HepG2 (cell line): ENCODE results near the gene BPIFA1. TPM values are rescaled to one million over a fixed set of nuclear protein-coding genes. Genes with fewer than 3 reads are reported as not detected.

ENCODE experiments used
- ATF7-NPFF ChIP-seq: sonication (generic); formaldehyde crosslinking; IDR thresholded peaks from 2 replicates; pipeline ENCODE4 v1.8.1; 2023; ENCODE audit warnings: mild to moderate bottlenecking, low read depth, missing genetic modification reagents, moderate library complexity
- CEBPB ChIP-seq: IDR thresholded peaks from 2 replicates; pipeline ENCODE4 v1.6.1; 2011; ENCODE audit warnings: low read depth, low read length, improper control_type of control experiment, borderline replicate concordance
- FOXK2 ChIP-seq: fragments of 450-650 bp; IDR thresholded peaks from 2 replicates; pipeline ENCODE4 v1.6.1; 2016
- HMG20B ChIP-seq: conservative IDR thresholded peaks from 2 replicates; pipeline ENCODE4 v1.6.1; 2016; ENCODE audit warnings: missing genetic modification reagents, missing compliant biosample characterization
- IKZF1 ChIP-seq: fragments of 450-650 bp; IDR thresholded peaks from 2 replicates; pipeline ENCODE4 v1.7.1; 2016
- ISX ChIP-seq: sonication (generic); formaldehyde crosslinking; conservative IDR thresholded peaks from 2 replicates; pipeline ENCODE4 v1.5.0; 2020; ENCODE audit warnings: missing genetic modification reagents
- JUND ChIP-seq: sonication (generic); formaldehyde crosslinking; IDR thresholded peaks from 2 replicates; pipeline ENCODE4 v1.8.0; 2022; ENCODE audit warnings: mild to moderate bottlenecking, missing genetic modification reagents
- KDM4B ChIP-seq: sonication (generic); formaldehyde crosslinking; IDR thresholded peaks from 2 replicates; pipeline ENCODE4 v1.4.0; 2020; ENCODE audit warnings: missing genetic modification reagents
- MEIS2 ChIP-seq: sonication (generic); formaldehyde crosslinking; IDR thresholded peaks from 2 replicates; pipeline ENCODE4 v1.9.0; 2021; ENCODE audit warnings: mild to moderate bottlenecking, missing genetic modification reagents
- MYNN ChIP-seq: sonication (generic); formaldehyde crosslinking; IDR thresholded peaks from 2 replicates; pipeline ENCODE4 v1.4.0; 2020; ENCODE audit warnings: mild to moderate bottlenecking, low read depth, missing genetic modification reagents
- PHF5A ChIP-seq: IDR thresholded peaks from one replicate; pipeline ENCODE4 v1.6.1; 2018; ENCODE audit warnings: low read depth, missing genetic modification reagents; ENCODE audit not compliant: unreplicated experiment
- POLR2A ChIP-seq, 2 experiments: IDR thresholded peaks; 2 replicates each; pipeline ENCODE4 v1.6.1; 2011; ENCODE audit warnings: low read depth in 2 of 2, low read length in 2 of 2, mild to moderate bottlenecking in 1 of 2, moderate library complexity in 1 of 2; ENCODE audit not compliant: insufficient read depth in 1 of 2
- SPEN ChIP-seq: sonication (generic); formaldehyde crosslinking; IDR thresholded peaks from 2 replicates; pipeline ENCODE4 v1.5.1; 2020; ENCODE audit warnings: low read depth, mild to moderate bottlenecking, missing genetic modification reagents
- SYNCRIP ChIP-seq: fragments of 200-400 bp; formaldehyde crosslinking; IDR thresholded peaks from 2 replicates; pipeline ENCODE4 v1.6.1; 2018; ENCODE audit warnings: mild to moderate bottlenecking, low read depth, low read length; ENCODE audit not compliant: insufficient read depth
- TGIF2 ChIP-seq: IDR thresholded peaks from 2 replicates; pipeline ENCODE4 v1.6.1; 2016; ENCODE audit warnings: control low read depth, missing compliant biosample characterization
- YEATS2 ChIP-seq: sonication (generic); formaldehyde crosslinking; IDR thresholded peaks from 2 replicates; pipeline ENCODE4 v1.4.0; 2020; ENCODE audit warnings: missing genetic modification reagents, borderline replicate concordance
- ZNF101 ChIP-seq: sonication (generic); formaldehyde crosslinking; IDR thresholded peaks from 2 replicates; pipeline ENCODE4 v1.4.0; 2020; ENCODE audit warnings: mild to moderate bottlenecking, low read depth, missing genetic modification reagents, borderline replicate concordance
- ZNF615 ChIP-seq: sonication (generic); formaldehyde crosslinking; IDR thresholded peaks from 2 replicates; pipeline ENCODE4 v1.5.0; 2020; ENCODE audit warnings: mild to moderate bottlenecking, missing genetic modification reagents, borderline replicate concordance
- ZNF737 ChIP-seq: sonication (generic); formaldehyde crosslinking; IDR thresholded peaks from 2 replicates; pipeline ENCODE4 v1.5.0; 2020; ENCODE audit warnings: missing genetic modification reagents, mild to moderate bottlenecking, borderline replicate concordance
- polyA plus RNA-seq, 8 experiments: library from polyadenylated mRNA; depleted of rRNA in 3 of 8; stranded (reverse) in 7 of 8; unstranded in 1 of 8; fragments of >200 nt; fragmentation: Illumina TruSeq in 4 of 8; extraction: Trizol in 4 of 8; gene quantifications; 2 replicates each; pipeline versions ENCODE4 v1.2.1 to v1.2.3, GENCODE V29; 2011 to 2016; ENCODE audit warnings: low read depth in 4 of 8, missing spikeins in 1 of 8, mixed read lengths in 1 of 8; ENCODE audit not compliant: insufficient read depth in 1 of 8
- total RNA-seq, 5 experiments: library from RNA; depleted of rRNA; stranded (reverse); fragments of >200 nt; fragmentation: Illumina TruSeq; extraction: Trizol; gene quantifications; 2 replicates each; pipeline ENCODE4 v1.2.3, GENCODE V29; 2016; ENCODE audit warnings: low read depth in 1 of 5
- TF ChIP-seq, protein P1 (sequence below): sonication (generic); formaldehyde crosslinking; IDR thresholded peaks from 2 replicates; pipeline ENCODE4 v1.9.0; 2021; ENCODE audit warnings: mild to moderate bottlenecking, missing genetic modification reagents
- TF ChIP-seq, protein P2 (sequence below): sonication (generic); formaldehyde crosslinking; IDR thresholded peaks from 2 replicates; pipeline ENCODE4 v1.8.1; 2023; ENCODE audit warnings: mild to moderate bottlenecking, missing genetic modification reagents
- TF ChIP-seq, protein P3 (sequence below): sonication (generic); formaldehyde crosslinking; IDR thresholded peaks from 2 replicates; pipeline ENCODE4 v1.5.0; 2020; ENCODE audit warnings: missing genetic modification reagents, mild to moderate bottlenecking, borderline replicate concordance
- TF ChIP-seq, protein P4 (sequence below): sonication (generic); formaldehyde crosslinking; conservative IDR thresholded peaks from 2 replicates; pipeline ENCODE4 v1.5.0; 2020; ENCODE audit warnings: missing genetic modification reagents

Gene BPIFA1
- total and polyA plus RNA-seq, 2 of the 13 experiments (the other 11 are each of a cell fraction or from before 2014, with no cell fraction given) = not detected

DNA sequence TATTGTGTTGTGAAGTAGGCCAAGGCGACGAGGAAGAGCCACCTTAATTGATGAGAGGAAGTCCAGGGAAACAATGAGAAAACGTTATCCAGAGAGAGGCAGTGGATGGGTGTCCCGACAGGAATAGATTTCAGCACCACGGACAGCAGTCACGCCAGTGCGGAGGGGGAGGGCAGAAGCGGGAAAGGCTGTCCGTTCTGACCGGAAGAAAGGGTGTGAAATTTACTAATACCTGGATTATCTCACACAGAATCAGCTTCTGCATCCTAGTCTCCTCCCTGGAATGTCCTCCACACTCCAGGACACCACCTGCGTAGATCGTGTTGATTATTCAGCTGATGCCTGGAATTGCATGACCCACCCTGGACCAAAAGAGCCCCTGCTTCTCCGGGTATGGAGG lies 26.0 kb upstream of the BPIFA1 start (continued):
- TF ChIP-seq PHF5A (CRISPR knock-in tag) = no peak
- TF ChIP-seq MYNN (CRISPR knock-in tag) = peak; percentile 98; the same call in 1 of the 2 replicates
- TF ChIP-seq ISX (CRISPR knock-in tag) = peak; percentile 96
- no peak for TF ChIP-seq POLR2A (IDR thresholded peaks at IDR 0.05; ENCODE audit: insufficient read depth in 1 of 2, low read depth in 2 of 2, low read length in 2 of 2)
- TF ChIP-seq IKZF1 = no peak
- TF ChIP-seq SPEN (CRISPR knock-in tag) = peak; percentile 87; the same call in 1 of the 2 replicates
- TF ChIP-seq, protein P1, sequence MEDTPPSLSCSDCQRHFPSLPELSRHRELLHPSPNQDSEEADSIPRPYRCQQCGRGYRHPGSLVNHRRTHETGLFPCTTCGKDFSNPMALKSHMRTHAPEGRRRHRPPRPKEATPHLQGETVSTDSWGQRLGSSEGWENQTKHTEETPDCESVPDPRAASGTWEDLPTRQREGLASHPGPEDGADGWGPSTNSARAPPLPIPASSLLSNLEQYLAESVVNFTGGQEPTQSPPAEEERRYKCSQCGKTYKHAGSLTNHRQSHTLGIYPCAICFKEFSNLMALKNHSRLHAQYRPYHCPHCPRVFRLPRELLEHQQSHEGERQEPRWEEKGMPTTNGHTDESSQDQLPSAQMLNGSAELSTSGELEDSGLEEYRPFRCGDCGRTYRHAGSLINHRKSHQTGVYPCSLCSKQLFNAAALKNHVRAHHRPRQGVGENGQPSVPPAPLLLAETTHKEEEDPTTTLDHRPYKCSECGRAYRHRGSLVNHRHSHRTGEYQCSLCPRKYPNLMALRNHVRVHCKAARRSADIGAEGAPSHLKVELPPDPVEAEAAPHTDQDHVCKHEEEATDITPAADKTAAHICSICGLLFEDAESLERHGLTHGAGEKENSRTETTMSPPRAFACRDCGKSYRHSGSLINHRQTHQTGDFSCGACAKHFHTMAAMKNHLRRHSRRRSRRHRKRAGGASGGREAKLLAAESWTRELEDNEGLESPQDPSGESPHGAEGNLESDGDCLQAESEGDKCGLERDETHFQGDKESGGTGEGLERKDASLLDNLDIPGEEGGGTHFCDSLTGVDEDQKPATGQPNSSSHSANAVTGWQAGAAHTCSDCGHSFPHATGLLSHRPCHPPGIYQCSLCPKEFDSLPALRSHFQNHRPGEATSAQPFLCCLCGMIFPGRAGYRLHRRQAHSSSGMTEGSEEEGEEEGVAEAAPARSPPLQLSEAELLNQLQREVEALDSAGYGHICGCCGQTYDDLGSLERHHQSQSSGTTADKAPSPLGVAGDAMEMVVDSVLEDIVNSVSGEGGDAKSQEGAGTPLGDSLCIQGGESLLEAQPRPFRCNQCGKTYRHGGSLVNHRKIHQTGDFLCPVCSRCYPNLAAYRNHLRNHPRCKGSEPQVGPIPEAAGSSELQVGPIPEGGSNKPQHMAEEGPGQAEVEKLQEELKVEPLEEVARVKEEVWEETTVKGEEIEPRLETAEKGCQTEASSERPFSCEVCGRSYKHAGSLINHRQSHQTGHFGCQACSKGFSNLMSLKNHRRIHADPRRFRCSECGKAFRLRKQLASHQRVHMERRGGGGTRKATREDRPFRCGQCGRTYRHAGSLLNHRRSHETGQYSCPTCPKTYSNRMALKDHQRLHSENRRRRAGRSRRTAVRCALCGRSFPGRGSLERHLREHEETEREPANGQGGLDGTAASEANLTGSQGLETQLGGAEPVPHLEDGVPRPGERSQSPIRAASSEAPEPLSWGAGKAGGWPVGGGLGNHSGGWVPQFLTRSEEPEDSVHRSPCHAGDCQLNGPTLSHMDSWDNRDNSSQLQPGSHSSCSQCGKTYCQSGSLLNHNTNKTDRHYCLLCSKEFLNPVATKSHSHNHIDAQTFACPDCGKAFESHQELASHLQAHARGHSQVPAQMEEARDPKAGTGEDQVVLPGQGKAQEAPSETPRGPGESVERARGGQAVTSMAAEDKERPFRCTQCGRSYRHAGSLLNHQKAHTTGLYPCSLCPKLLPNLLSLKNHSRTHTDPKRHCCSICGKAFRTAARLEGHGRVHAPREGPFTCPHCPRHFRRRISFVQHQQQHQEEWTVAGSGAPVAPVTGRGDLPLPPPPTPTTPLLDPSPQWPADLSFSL (CRISPR knock-in tag) = peak; percentile 62; the same call in 1 of the 2 replicates
- no peak for TF ChIP-seq CEBPB
- TF ChIP-seq ATF7-NPFF (CRISPR knock-in tag) = peak; percentile 96
- TF ChIP-seq ZNF737 (CRISPR knock-in tag) = no peak
- TF ChIP-seq, protein P2, sequence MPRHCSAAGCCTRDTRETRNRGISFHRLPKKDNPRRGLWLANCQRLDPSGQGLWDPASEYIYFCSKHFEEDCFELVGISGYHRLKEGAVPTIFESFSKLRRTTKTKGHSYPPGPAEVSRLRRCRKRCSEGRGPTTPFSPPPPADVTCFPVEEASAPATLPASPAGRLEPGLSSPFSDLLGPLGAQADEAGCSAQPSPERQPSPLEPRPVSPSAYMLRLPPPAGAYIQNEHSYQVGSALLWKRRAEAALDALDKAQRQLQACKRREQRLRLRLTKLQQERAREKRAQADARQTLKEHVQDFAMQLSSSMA (CRISPR knock-in tag) = no peak
- peak; percentile 98 for TF ChIP-seq TGIF2 (CRISPR knock-in tag)
- TF ChIP-seq MEIS2 (CRISPR knock-in tag) = peak; percentile 98
- TF ChIP-seq JUND (CRISPR knock-in tag) = no peak
- no peak for TF ChIP-seq FOXK2
- TF ChIP-seq ZNF615 (CRISPR knock-in tag) = peak; percentile 94
- TF ChIP-seq, protein P3, sequence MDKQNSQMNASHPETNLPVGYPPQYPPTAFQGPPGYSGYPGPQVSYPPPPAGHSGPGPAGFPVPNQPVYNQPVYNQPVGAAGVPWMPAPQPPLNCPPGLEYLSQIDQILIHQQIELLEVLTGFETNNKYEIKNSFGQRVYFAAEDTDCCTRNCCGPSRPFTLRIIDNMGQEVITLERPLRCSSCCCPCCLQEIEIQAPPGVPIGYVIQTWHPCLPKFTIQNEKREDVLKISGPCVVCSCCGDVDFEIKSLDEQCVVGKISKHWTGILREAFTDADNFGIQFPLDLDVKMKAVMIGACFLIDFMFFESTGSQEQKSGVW (CRISPR knock-in tag) = no peak
- peak; percentile 84; the same call in 1 of the 2 replicates for TF ChIP-seq ZNF101 (CRISPR knock-in tag)
- TF ChIP-seq SYNCRIP = no peak
- TF ChIP-seq, protein P4, sequence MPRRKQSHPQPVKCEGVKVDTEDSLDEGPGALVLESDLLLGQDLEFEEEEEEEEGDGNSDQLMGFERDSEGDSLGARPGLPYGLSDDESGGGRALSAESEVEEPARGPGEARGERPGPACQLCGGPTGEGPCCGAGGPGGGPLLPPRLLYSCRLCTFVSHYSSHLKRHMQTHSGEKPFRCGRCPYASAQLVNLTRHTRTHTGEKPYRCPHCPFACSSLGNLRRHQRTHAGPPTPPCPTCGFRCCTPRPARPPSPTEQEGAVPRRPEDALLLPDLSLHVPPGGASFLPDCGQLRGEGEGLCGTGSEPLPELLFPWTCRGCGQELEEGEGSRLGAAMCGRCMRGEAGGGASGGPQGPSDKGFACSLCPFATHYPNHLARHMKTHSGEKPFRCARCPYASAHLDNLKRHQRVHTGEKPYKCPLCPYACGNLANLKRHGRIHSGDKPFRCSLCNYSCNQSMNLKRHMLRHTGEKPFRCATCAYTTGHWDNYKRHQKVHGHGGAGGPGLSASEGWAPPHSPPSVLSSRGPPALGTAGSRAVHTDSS (CRISPR knock-in tag) = no peak
- peak; percentile 99 for TF ChIP-seq KDM4B
- peak; percentile 87 for TF ChIP-seq HMG20B (CRISPR knock-in tag)
- peak; percentile 89 for TF ChIP-seq YEATS2 (CRISPR knock-in tag)
